ENCODE measurements around the gene PDE11A. TPM values are rescaled to one million over a fixed set of nuclear protein-coding genes. Genes with fewer than 3 reads are reported as not detected.

PDE11A gene
- 0.86 and 1.9 TPM in 2 replicates for total RNA-seq (2014; rRNA removed; shearing (Covaris generic))
- 0.34 and 0.75 TPM in 2 replicates for polyA plus RNA-seq (2016; fragmentation: Nextera tagmentation; extraction: Ambion mirVana)

DNA sequence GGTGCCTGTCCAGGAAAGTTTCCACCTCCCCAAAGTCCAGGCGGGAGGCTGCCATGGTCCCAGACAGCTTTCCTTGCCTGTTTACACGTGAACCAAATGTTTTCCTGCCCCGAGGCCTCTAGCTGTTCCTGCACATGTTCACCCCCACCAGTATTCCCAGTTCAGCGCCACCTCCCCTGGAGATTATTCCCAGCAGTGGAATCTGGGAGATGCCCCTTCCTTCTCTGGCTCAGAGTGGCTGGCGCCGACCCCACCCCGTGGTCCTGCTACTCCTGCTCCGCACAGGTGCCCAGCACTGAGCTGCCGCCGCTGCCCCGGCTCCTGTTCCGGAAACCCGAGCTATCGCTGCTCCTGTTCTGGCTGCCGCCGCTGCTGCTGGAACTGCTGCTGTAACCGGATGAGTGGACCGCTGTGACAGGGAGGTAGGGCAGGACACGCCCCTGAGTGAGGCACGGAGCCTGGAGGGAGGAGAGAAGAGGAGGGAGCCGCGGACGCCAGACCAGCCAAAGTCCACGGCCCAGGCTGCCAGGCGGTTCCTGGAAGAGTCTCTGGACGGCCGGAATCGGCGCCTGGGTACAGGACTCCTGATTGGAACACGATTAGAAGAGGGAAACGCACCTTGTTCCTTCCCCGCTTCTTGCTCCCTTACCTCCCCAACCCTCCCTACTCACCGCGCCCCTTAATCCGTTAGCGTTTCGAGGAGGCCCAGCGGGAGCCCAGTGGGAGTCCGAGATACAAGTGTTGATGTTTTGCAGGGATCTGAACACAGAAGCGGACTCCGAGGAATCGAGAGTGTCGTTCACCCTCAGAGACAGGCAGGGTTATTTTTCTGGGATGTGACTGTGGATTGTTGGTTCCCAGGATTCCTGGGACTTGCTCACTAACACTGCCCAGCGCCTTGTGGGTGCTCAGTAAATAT, at the start of gene PDE11A:
Gene PDE11A, minus strand, starts transcription at position 395 of the 919 bp plus-strand sequence. Its CDS starts 340 bp downstream, at position 55.
- peak within 1 kb of the TSS; percentile 78 for H3K4me3 ChIP-seq
- no peaks in the 10 kb centered on the region for H3K27me3 ChIP-seq (replicated peaks; ENCODE audit: insufficient read depth)
- H3K79me2 ChIP-seq (ENCODE audit: insufficient read depth), result no peaks in the 10 kb centered on the region
- H3K9me2 ChIP-seq (ENCODE audit: insufficient read depth), result no peaks in the 10 kb centered on the region
- H3F3A ChIP-seq (ENCODE audit: insufficient read depth), result no peaks in the 10 kb centered on the region
- H3K9me3 ChIP-seq (ENCODE audit: low read depth), result no peaks in the 10 kb centered on the region
- peak within 1 kb of the TSS; percentile 91 for H3K4me2 ChIP-seq (ENCODE audit: unreplicated experiment)
- H3K27ac ChIP-seq, result peak within 1 kb of the TSS; percentile 20; the same call in 1 of the 2 replicates
- in situ Hi-C loops (cut with MboI), result no loop called here
- no peak for TF ChIP-seq EZH2 (IDR thresholded peaks at IDR 0.05; ENCODE audit: insufficient read depth, poor library complexity, severe bottlenecking)
- no peaks in the 10 kb centered on the region for H4K20me1 ChIP-seq (ENCODE audit: insufficient read depth)
- DNase-seq, result peak; percentile 93
- no peaks in the 10 kb centered on the region for H3K36me3 ChIP-seq (ENCODE audit: low read depth)
- H3K9ac ChIP-seq, result peak within 1 kb of the TSS; percentile 75
- 4 to 5% methylated on average over 41 to 44 of the region's 44 CpGs for WGBS, 2 experiments (ENCODE audit: low coverage in 1 of 2, low lambda C conversion rate in 2 of 2, missing lambda C conversion rate in 2 of 2)
- peak within 1 kb of the TSS; percentile 99 for H2AFZ ChIP-seq
- H3K4me1 ChIP-seq (ENCODE audit: insufficient read depth), result peaks cover 21% of the 10 kb centered on the region

GRCh38 chr2:178119179-178119922, 46.8 kb upstream of the PDE11A start:
- peaks cover 3% of the 10 kb centered on the region; the same call in 1 of the 2 replicates for H3K79me2 ChIP-seq (ENCODE audit: insufficient read depth)
- peaks cover 43% of the 10 kb centered on the region for H3K36me3 ChIP-seq (ENCODE audit: low read depth)
- H4K20me1 ChIP-seq (ENCODE audit: insufficient read depth), result no peaks in the 10 kb centered on the region
- H3K4me3 ChIP-seq, result no peak overlapping the region
- in situ Hi-C loops (cut with MboI), result no loop called here
- no peaks in the 10 kb centered on the region for H3K27me3 ChIP-seq (replicated peaks; ENCODE audit: insufficient read depth)
- no peak overlapping the region for H2AFZ ChIP-seq
- H3K4me2 ChIP-seq (ENCODE audit: unreplicated experiment), result no peak overlapping the region
- H3K27ac ChIP-seq, result no peak overlapping the region
- DNase-seq, result no peak
- WGBS, 2 experiments (ENCODE audit: low coverage in 1 of 2, low lambda C conversion rate in 2 of 2, missing lambda C conversion rate in 2 of 2), result 56 to 67% methylated on average over 3 of the region's 3 CpGs
- no peaks in the 10 kb centered on the region for H3F3A ChIP-seq (ENCODE audit: insufficient read depth)
- no peaks in the 10 kb centered on the region for H3K9me2 ChIP-seq (ENCODE audit: insufficient read depth)
- no peak for TF ChIP-seq EZH2phosphoT487 (IDR thresholded peaks at IDR 0.05; ENCODE audit: insufficient read depth, low read depth)
- no peak for TF ChIP-seq EZH2 (IDR thresholded peaks at IDR 0.05; ENCODE audit: insufficient read depth, poor library complexity, severe bottlenecking)
- H3K4me1 ChIP-seq (ENCODE audit: insufficient read depth), result no peaks in the 10 kb centered on the region
- H3K9me3 ChIP-seq (ENCODE audit: low read depth), result no peaks in the 10 kb centered on the region
- no peak overlapping the region for H3K9ac ChIP-seq

DNA sequence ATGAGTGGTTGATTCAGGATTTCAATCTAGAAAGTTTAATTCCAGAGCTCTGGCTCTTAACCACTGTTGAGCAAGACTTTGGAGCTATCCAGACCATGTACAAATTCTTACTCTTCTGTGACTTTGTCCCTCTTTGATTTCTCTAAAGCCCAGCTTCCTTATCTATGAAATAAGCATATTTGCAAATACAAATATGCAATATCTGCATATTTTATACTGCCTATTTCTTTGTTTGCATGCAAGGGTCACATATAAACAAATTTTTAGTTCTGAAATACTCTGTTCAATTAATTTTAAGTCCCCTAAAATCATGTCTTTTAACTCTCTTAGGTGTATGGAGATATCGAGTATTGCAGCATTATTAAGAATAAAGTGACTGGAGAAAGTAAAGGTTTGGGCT, 45.1 kb upstream of the PDE11A start:
- TF ChIP-seq EZH2phosphoT487 (IDR thresholded peaks at IDR 0.05; ENCODE audit: insufficient read depth, low read depth) (no peak), EZH2 (IDR thresholded peaks at IDR 0.05; ENCODE audit: insufficient read depth, poor library complexity, severe bottlenecking) (no peak)

DNA sequence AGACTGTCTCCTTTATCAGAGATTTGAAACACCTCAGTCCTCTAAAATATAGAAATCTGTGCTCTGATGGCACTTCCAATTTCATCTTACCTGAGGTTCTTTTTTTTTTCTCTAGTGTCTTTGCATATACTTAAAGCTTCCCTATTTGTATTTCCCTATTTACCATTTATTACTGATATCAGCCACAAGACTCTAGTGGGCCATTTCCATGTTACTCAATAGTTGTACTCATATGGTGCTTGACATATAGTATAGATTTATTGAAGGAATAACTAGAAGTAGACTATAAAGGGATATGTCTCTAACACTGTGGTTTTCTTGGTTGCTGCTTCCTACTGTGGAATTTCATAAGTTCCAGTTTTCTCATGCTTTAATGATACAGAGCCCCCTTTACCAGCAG, 42.7 kb upstream of the PDE11A start:
- Histone ChIP-seq H3K27ac (no peak overlapping the region), H3F3A (ENCODE audit: insufficient read depth) (no peaks in the 10 kb centered on the region), H3K4me1 (ENCODE audit: insufficient read depth) (peaks cover 7% of the 10 kb centered on the region), H2AFZ (no peak overlapping the region), H3K9ac (no peak overlapping the region), H3K27me3 (replicated peaks; ENCODE audit: insufficient read depth) (no peaks in the 10 kb centered on the region), H3K9me2 (ENCODE audit: insufficient read depth) (no peaks in the 10 kb centered on the region), H4K20me1 (ENCODE audit: insufficient read depth) (no peaks in the 10 kb centered on the region), H3K4me3 (no peak overlapping the region), H3K4me2 (ENCODE audit: unreplicated experiment) (no peak overlapping the region), H3K36me3 (ENCODE audit: low read depth) (peaks cover 11% of the 10 kb centered on the region; the same call in 1 of the 2 replicates), H3K79me2 (ENCODE audit: insufficient read depth) (peaks cover 23% of the 10 kb centered on the region), H3K9me3 (ENCODE audit: low read depth) (no peaks in the 10 kb centered on the region)
- in situ Hi-C loops (cut with MboI), result no loop called here
- TF ChIP-seq EZH2 (IDR thresholded peaks at IDR 0.05; ENCODE audit: insufficient read depth, poor library complexity, severe bottlenecking) (no peak), EZH2phosphoT487 (IDR thresholded peaks at IDR 0.05; ENCODE audit: insufficient read depth, low read depth) (no peak)
- DNase-seq, result no peak

More for the DNA sequence above, 45.1 kb upstream of the PDE11A start:
- H3K9me2 ChIP-seq (ENCODE audit: insufficient read depth), result no peaks in the 10 kb centered on the region
- no peak overlapping the region for H3K4me2 ChIP-seq (ENCODE audit: unreplicated experiment)
- H3K9ac ChIP-seq, result no peak overlapping the region
- no peak for DNase-seq
- H2AFZ ChIP-seq, result no peak overlapping the region
- peaks cover 7% of the 10 kb centered on the region for H3K4me1 ChIP-seq (ENCODE audit: insufficient read depth)
- no peaks in the 10 kb centered on the region for H3F3A ChIP-seq (ENCODE audit: insufficient read depth)
- no peak overlapping the region for H3K4me3 ChIP-seq
- peaks cover 30% of the 10 kb centered on the region; the same call in 1 of the 2 replicates for H3K36me3 ChIP-seq (ENCODE audit: low read depth)
- peaks cover 19% of the 10 kb centered on the region for H3K79me2 ChIP-seq (ENCODE audit: insufficient read depth)
- WGBS, 2 experiments (ENCODE audit: low coverage in 1 of 2, low lambda C conversion rate in 2 of 2, missing lambda C conversion rate in 2 of 2), result 98 to 100% methylated on average over 1 of the region's 1 CpG
- H3K27ac ChIP-seq, result no peak overlapping the region
- H4K20me1 ChIP-seq (ENCODE audit: insufficient read depth), result no peaks in the 10 kb centered on the region
- no peaks in the 10 kb centered on the region for H3K9me3 ChIP-seq (ENCODE audit: low read depth)
- in situ Hi-C loops (cut with MboI), result no loop called here
- no peaks in the 10 kb centered on the region for H3K27me3 ChIP-seq (replicated peaks; ENCODE audit: insufficient read depth)

All from GM23248 (cell line).